Activated naive CD4-positive, alpha-beta T cell treated with anti-CD3 and anti-CD28 coated beads, Interleukin-2, amount 50 U/mL, for 24 hours (primary cell): ENCODE results near the gene RALGPS2.
A peak's percentile ranks its signal among the peaks of the same experiment; 100 is the strongest.
"Not testable (repeated sequence)": the region's sequence is repeated elsewhere in the genome, so short reads cannot be mapped to it uniquely, and the experiment has no call there.

Source experiments
- H3K27ac Mint-ChIP-seq: one replicate; pipeline ENCODE4 v1.8.0; 2021; ENCODE audit warnings: mild to moderate bottlenecking, mixed read lengths
- H3K27me3 Mint-ChIP-seq: one replicate; pipeline ENCODE4 v1.8.0; 2021; ENCODE audit warnings: mixed read lengths
- H3K36me3 Mint-ChIP-seq: one replicate; pipeline ENCODE4 v1.8.0; 2021; ENCODE audit warnings: mixed read lengths
- H3K4me1 Mint-ChIP-seq: one replicate; pipeline ENCODE4 v1.8.0; 2021; ENCODE audit warnings: mixed read lengths
- H3K4me3 Mint-ChIP-seq: one replicate; pipeline ENCODE4 v1.8.0; 2021; ENCODE audit warnings: mild to moderate bottlenecking, mixed read lengths
- H3K9me3 Mint-ChIP-seq: one replicate; pipeline ENCODE4 v1.8.0; 2021; ENCODE audit warnings: mixed read lengths

The RALGPS2 gene

DNA sequence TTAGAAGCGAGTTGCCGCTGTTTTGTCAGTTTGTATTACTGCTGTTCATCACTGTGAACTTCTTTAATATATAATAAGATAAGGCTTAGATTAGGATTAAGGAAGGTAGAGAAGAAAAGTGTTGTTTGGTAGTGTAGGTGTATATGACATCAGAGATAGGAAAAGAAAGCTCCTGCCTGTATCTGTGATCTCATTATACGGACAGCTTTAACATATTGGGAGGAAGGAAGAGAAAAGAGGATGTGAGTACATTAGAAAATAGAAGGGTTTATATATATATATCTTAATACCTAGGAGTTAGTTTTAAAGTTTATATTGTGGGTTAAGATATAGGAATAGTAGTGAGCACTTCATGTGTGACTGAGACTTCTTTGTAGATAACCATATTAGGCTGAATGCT, 71.0 kb downstream of the RALGPS2 start:
- Mint-ChIP-seq H3K4me3 (no peak overlapping the region), H3K36me3 (peaks cover 34% of the 10 kb centered on the region), H3K4me1 (no peaks in the 10 kb centered on the region), H3K27ac (no peak overlapping the region), H3K27me3 (no peaks in the 10 kb centered on the region), H3K9me3 (no peaks in the 10 kb centered on the region)

DNA sequence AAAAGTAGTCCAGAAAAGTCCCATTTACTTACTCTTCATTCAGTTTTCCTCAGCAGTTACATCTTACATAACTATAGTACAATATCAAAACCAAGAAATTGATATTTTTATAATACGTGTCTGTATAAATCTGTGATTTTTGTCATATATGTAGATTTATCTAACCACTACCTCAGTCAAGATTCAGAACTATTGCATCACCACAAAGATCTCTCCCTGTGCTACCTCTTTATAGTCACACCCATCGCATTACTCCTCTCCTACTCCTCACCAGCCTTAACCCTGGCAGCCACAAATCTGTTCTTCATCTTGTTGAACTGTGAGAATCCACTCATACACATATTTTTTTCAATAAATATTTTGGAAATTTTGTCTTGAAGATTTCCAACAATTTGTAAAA, 72.5 kb downstream of the RALGPS2 start:
- Mint-ChIP-seq H3K27me3 (no peaks in the 10 kb centered on the region), H3K27ac (no peak overlapping the region), H3K36me3 (peaks cover 34% of the 10 kb centered on the region), H3K4me1 (no peaks in the 10 kb centered on the region), H3K4me3 (no peak overlapping the region), H3K9me3 (no peaks in the 10 kb centered on the region)

DNA sequence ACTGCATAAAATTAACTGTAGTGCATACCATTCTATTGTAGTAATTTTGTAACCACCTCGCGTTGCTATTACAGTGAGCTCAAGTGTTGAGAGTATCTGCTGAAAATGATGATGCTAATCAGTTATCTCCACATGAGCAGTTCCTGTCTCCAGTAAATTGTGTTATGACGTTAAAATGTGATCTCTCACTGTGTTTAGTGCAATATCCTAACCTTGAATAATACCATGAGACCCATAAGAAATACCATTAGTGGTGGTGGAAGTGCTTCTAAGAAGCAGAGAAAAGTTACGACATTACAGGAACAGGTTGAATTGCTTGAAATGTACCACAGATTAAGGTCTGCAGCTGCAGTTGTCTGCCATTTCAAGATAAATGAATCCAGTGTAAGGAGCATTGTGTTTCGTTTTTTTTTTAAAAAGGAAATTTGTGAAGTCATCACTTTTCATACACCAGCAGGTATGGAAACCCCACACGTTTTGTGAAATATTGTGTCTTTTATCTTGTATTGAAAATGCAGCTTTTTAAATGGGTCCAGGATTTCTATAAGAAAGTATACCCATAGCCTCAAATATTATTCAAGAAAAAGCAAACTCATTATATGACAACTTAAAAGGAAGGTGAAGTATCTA, 73.3 kb downstream of the RALGPS2 start:
- Mint-ChIP-seq H3K27me3 (no peaks in the 10 kb centered on the region), H3K9me3 (no peaks in the 10 kb centered on the region), H3K36me3 (peaks cover 34% of the 10 kb centered on the region), H3K4me1 (no peaks in the 10 kb centered on the region), H3K4me3 (no peak overlapping the region), H3K27ac (no peak overlapping the region)

DNA sequence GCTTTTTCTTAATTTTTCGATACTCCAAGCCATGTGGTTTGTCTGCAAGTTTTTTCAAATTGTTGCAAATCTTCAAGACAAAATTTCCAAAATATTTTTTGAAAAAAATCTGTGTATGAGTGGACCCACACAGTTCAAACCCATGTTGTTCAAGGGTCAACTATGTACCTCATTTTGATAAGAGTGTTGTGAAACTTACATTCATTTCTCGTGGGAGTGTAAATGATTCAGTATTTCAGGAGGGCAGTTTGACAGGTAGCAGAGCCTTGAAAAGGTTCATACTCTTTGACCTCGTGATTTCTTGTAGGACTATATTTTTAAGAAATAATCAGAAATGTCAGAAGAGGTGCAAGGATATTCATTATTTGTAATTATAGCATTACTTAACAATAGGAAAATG, 77.8 kb downstream of the RALGPS2 start:
- Mint-ChIP-seq H3K9me3 (no peaks in the 10 kb centered on the region), H3K4me1 (no peaks in the 10 kb centered on the region), H3K27me3 (no peaks in the 10 kb centered on the region), H3K36me3 (peaks cover 23% of the 10 kb centered on the region), H3K27ac (no peak overlapping the region), H3K4me3 (no peak overlapping the region)

DNA sequence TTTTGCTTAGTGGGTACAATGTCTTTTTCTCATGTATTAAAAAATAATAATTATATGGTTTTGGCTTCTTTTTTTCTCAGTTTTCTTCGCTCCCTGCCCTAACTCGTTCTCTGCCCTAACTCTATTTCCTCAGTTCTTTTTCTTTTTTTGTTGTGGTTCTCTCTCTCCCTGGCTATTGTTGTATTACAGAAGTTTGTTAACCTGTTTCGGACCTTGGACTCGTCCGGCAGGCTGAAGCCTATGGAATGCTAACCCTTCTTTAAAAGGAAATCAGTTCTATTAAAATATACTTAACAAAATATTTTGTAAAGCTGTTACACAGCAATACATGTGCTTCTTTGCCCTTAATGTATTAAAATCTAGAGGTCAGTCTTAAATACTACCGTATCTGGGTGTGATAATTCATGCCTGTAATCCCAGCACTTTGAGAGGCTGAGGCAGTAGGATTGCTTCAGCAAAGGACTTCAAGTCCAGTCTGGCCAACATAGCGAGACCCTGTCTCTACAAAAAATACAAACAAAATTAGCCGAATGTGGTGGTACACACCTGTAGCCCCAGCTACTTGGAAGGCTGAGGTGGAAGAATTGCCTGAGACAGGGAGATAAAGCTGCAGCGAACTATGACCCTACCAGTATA, 81.7 kb downstream of the RALGPS2 start:
- H3K27ac Mint-ChIP-seq: no peak overlapping the region
- no peaks in the 10 kb centered on the region for H3K9me3 Mint-ChIP-seq
- H3K4me1 Mint-ChIP-seq: no peaks in the 10 kb centered on the region
- no peaks in the 10 kb centered on the region for H3K27me3 Mint-ChIP-seq
- H3K4me3 Mint-ChIP-seq: no peak overlapping the region
- peaks cover 13% of the 10 kb centered on the region for H3K36me3 Mint-ChIP-seq

DNA sequence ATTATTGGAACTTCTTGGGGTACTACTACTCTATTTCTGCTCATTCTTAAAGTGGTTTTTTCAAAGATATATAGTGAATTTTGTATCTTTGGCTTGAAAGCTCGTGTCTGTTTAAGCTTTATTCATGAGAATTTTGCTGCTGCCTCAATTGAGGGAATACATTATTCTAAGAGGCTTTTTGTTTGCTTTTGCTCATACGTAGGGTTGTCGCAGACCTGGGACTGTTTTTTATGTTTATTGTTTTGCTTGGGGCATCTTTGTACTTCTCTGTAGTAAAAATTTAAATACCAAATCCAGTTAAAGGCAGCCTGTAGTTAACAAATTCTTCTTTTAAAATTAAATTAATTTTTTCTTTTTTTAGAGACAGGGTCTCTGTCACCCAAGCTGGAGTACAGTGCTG, 83.5 kb downstream of the RALGPS2 start:
- Mint-ChIP-seq H3K36me3 (peaks cover 16% of the 10 kb centered on the region), H3K4me1 (no peaks in the 10 kb centered on the region), H3K9me3 (no peaks in the 10 kb centered on the region), H3K27me3 (no peaks in the 10 kb centered on the region), H3K4me3 (no peak overlapping the region), H3K27ac (no peak overlapping the region)

DNA sequence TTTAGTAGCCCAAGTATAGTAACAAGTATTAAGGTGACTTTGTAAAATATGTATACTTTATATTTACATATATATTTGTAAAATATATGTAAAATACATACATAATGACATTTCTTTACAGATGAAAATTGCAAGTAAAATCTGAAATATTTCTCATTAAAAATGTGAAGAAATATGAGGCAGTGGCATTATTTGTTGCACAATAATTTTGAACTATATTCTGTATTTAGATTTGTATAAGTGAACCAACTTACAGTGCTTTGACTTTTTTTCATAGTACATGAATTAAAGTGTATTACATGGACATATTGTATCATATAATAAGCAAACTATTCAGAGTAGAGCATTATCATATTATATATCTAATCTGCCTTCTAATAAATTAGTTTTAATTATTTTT, 85.5 kb downstream of the RALGPS2 start:
- H3K27ac Mint-ChIP-seq: no peak overlapping the region
- no peaks in the 10 kb centered on the region for H3K27me3 Mint-ChIP-seq
- H3K4me1 Mint-ChIP-seq: no peaks in the 10 kb centered on the region
- peaks cover 21% of the 10 kb centered on the region for H3K36me3 Mint-ChIP-seq
- no peak overlapping the region for H3K4me3 Mint-ChIP-seq
- no peaks in the 10 kb centered on the region for H3K9me3 Mint-ChIP-seq

DNA sequence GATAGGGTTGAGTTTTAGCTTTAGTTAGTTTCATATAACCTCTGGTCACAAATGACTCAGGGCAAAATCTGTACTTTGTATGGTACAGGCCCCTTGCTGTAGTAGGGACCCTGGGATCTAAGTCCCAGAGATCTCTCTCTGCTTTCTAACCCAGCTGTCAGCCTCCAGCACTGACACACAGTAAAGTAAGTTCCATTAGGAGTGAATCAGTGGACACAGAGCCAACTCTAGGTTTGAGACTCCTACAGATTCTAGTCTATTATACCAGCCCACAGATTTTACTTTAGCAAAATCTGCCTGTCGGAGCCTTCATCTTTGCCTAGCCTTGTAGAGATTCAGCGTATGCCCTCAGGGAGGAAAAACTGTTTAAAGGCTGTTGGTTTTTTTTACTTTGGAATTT, 93.4 kb downstream of the RALGPS2 start:
- H3K36me3 Mint-ChIP-seq: peaks cover 32% of the 10 kb centered on the region
- no peak overlapping the region for H3K4me3 Mint-ChIP-seq
- H3K4me1 Mint-ChIP-seq: peaks cover 4% of the 10 kb centered on the region
- no peaks in the 10 kb centered on the region for H3K27me3 Mint-ChIP-seq
- H3K27ac Mint-ChIP-seq: no peak overlapping the region
- peaks cover 3% of the 10 kb centered on the region for H3K9me3 Mint-ChIP-seq

DNA sequence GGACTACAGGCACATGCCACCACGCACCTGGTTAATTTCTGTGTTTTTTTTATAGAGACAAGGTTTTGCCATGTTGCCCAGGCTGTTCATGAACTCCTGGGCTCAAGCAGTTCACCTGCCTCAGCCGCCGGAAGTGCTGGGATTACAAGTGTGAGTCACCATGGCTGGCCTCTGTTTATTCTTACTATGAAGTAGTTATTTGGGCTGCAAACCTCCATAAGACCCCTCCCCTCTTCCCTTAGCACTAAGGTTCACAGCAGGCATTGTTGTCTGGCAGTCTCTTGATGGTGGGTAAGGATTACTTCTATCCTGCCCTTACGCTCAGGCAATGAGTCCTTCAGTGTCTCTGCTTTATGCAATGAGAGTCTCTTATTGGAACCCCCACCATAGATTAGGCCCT, 94.1 kb downstream of the RALGPS2 start:
- Mint-ChIP-seq H3K36me3 (peaks cover 39% of the 10 kb centered on the region), H3K4me1 (peaks cover 4% of the 10 kb centered on the region), H3K4me3 (no peak overlapping the region), H3K27me3 (no peaks in the 10 kb centered on the region), H3K27ac (no peak overlapping the region), H3K9me3 (peaks cover 10% of the 10 kb centered on the region)

DNA sequence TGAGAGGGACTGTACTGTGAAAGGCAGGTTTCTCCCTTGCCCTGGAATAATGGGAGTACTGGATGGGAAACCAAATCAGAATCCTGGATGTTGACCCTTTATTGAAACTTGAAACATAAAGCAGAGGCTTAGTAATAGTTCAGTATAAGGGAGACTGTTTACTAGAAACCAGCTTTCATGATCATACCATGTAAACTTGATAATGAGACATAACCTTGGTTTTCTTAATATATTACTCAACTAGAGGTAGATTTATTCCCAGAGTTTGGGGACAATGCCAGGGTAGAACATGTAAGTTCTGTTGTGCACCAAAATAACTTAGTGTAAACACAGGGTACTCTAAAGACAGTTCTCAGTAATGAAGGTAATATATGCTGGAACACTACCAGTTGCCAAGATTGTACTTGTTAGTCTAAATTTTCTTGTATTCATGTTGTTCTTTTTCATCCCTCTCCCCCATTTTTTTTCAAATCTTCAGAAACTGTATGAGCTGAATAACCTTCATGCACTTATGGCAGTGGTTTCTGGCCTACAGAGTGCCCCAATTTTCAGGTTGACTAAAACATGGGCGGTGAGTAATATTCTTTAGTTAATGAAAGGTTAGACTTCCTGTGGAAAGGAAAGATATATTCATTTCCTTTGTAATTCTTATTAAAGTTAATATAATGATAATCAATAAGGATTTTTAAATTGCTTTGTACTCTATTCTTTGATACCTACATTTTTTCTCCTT, 96.3 kb downstream of the RALGPS2 start:
- H3K27ac Mint-ChIP-seq: peak overlapping the region; percentile 55
- peaks cover 4% of the 10 kb centered on the region for H3K4me1 Mint-ChIP-seq
- no peaks in the 10 kb centered on the region for H3K27me3 Mint-ChIP-seq
- H3K4me3 Mint-ChIP-seq: no peak overlapping the region
- H3K36me3 Mint-ChIP-seq: peaks cover 40% of the 10 kb centered on the region
- H3K9me3 Mint-ChIP-seq: peaks cover 18% of the 10 kb centered on the region

DNA sequence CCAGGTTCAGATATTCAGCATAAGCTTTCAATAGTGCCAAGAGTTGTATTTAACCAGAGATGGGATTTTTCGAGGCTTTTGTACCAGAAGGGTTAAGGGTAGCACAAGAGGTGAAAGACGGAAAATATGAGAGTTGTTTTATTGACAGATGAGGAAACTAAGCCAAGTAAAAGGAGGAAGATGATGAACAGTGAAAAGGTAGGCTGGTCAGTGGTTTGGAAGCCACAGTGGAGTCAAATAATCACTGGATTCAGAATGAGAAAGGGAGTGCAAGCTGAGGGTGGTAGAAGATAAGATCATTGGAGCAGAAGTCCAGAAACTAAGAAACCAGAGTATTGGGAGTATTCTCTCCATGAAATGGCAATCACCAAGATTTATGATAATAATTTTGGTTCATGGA, 100.1 kb downstream of the RALGPS2 start:
- H3K4me3 Mint-ChIP-seq: no peak overlapping the region

DNA sequence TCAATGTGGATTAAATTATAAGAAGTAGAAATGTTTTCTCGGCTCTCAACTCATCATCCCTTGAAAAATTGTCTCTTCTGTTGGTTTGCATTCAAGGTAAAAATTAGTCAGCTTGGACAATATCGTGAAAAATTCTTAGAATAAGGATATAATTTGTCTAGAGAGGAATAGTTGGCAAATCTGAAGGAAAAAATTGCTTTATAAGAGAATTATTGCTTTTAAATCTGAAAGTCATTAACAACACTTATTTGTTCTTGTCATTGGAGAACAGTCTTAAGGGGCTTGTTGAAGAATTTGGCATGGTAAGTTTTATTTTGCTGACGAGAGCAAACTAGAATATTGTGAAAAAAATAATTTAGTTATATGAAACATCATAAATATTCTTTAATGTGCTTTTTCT, 119.4 kb downstream of the RALGPS2 start:
- no peak overlapping the region for H3K4me3 Mint-ChIP-seq
- no peaks in the 10 kb centered on the region for H3K4me1 Mint-ChIP-seq
- no peaks in the 10 kb centered on the region for H3K27me3 Mint-ChIP-seq
- no peaks in the 10 kb centered on the region for H3K9me3 Mint-ChIP-seq
- H3K27ac Mint-ChIP-seq: no peak overlapping the region
- H3K36me3 Mint-ChIP-seq: peaks cover 8% of the 10 kb centered on the region

More for the DNA sequence above, 100.1 kb downstream of the RALGPS2 start:
- H3K4me1 Mint-ChIP-seq: peaks cover 4% of the 10 kb centered on the region
- peaks cover 40% of the 10 kb centered on the region for H3K36me3 Mint-ChIP-seq
- H3K27me3 Mint-ChIP-seq: no peaks in the 10 kb centered on the region
- peaks cover 18% of the 10 kb centered on the region for H3K9me3 Mint-ChIP-seq
- no peak overlapping the region for H3K27ac Mint-ChIP-seq

DNA sequence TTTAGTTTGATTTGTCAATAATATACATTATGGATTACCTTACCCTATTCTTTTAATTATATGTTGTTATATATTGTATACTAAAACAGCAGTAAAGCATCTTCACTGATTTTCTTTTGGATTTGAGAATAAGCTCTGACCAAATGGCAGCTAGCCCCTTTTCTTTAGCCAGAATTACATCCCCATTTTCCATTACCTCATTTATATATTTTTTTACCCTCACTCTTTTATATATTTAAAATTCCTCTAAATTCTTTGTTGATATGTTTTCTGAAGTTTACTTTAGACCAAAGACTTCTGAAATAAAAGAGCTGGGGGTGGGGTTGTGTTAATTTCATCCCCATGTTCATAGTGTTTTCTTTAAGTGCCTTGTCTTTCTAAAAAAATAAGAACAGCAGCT, 121.3 kb downstream of the RALGPS2 start:
- no peaks in the 10 kb centered on the region for H3K4me1 Mint-ChIP-seq

DNA sequence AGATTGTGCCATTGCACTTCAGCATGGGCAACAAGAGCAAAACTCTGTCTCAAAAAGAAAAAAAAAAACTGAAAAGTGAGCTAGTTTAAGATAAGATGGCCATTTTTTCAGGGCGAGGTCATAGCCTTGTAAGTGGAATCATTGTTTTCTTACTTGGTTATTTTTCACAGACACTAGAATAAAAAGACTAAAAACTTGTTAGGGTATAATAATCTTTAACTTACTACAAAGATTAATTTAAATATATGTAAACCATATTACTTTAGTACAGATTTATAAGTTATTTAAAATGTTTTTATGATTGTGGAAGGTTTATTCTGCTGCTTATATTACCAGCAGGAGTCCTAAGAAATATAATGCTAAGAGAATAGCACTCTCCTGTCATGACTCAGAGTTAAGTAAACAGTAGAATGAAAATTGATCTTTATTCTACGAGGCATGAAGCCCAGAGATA, 122.4 kb downstream of the RALGPS2 start:
- H3K36me3 Mint-ChIP-seq: peaks cover 2% of the 10 kb centered on the region
- no peak overlapping the region for H3K27ac Mint-ChIP-seq
- H3K9me3 Mint-ChIP-seq: no peaks in the 10 kb centered on the region
- no peak overlapping the region for H3K4me3 Mint-ChIP-seq
- no peaks in the 10 kb centered on the region for H3K4me1 Mint-ChIP-seq
- no peaks in the 10 kb centered on the region for H3K27me3 Mint-ChIP-seq

More for the DNA sequence above, 121.3 kb downstream of the RALGPS2 start:
- no peak overlapping the region for H3K27ac Mint-ChIP-seq
- no peak overlapping the region for H3K4me3 Mint-ChIP-seq
- no peaks in the 10 kb centered on the region for H3K9me3 Mint-ChIP-seq
- peaks cover 2% of the 10 kb centered on the region for H3K36me3 Mint-ChIP-seq
- H3K27me3 Mint-ChIP-seq: no peaks in the 10 kb centered on the region

DNA sequence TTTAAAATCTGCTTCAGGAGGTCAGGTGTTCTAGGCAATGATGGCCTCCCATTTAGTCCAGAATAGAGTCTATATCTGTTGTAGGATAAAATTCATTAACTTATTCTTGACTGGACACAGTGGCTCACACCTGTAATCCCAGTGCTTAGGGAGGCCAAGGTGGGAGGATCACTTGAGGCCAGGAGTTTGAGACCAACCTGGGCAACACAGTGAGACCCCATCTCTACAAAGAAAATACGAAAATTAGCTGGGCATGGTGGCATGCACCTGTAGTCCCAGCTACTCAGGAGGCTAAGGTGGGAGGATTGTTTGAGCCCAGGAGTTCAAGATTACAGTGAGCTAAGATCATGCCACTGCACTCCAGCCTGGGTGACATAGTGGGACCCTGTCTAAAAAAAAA, 122.9 kb downstream of the RALGPS2 start:
- not testable (repeated sequence) for H3K36me3 Mint-ChIP-seq, H3K4me1 Mint-ChIP-seq, H3K27me3 Mint-ChIP-seq, H3K9me3 Mint-ChIP-seq, H3K4me3 Mint-ChIP-seq, H3K27ac Mint-ChIP-seq

DNA sequence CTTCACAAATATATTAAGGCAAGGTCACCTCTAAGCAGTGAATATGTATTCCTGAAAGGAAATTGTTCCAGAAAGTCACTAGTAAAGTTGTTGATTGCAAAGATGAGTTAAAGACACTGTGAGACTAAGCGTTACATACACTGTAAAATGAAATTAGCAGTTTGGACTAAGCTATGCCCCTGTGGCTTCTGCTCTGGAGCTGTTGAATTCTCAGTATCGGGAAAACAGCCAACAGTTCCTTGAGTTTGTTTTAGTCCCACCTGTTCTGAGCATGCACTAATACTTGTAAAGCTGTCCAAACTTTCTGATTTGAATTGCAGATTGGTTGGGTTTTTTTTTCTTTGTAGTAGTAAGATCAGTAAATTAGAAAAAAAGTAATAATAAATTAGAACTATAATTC, 124.9 kb downstream of the RALGPS2 start:
- Mint-ChIP-seq H3K9me3 (no peaks in the 10 kb centered on the region), H3K36me3 (peaks cover 2% of the 10 kb centered on the region), H3K4me3 (no peak overlapping the region), H3K4me1 (no peaks in the 10 kb centered on the region), H3K27me3 (no peaks in the 10 kb centered on the region), H3K27ac (no peak overlapping the region)
